H1 (cell line): ENCODE measurements around the gene ASTL. TPM values are rescaled to one million over a fixed set of nuclear protein-coding genes. Genes with fewer than 3 reads are reported as not detected.
A peak's percentile ranks its signal among the peaks of the same experiment; 100 is the strongest.

Experiments used
- CTCF ChIA-PET: fragments of 300-600 bp; sonication (Branson Sonifier 250); formaldehyde crosslinking; loops from one replicate; lab custom pipeline; 2021; ENCODE audit not compliant: partially characterized antibody; lab: Charles Lee
- POLR2A ChIA-PET: fragments of 300-600 bp; sonication (Branson Sonifier 250); formaldehyde crosslinking; loops from one replicate; lab custom pipeline; 2021; ENCODE audit warnings: inconsistent platforms; ENCODE audit not compliant: partially characterized antibody; lab: Charles Lee
- DNase-seq, 2 experiments: peaks; one replicate each; pipeline versions ENCODE4 v3.0.0 to v3.0.0-alpha.2; 2010 to 2022; ENCODE audit warnings: low spot score in 2 of 2, low read depth in 1 of 2, mixed read lengths in 1 of 2
- FAIRE-seq: peaks from 2 replicates; lab custom pipeline; 2011; peaks lifted over from hg19 to GRCh38; lab: Jason Lieb, UNC
- H2AFZ ChIP-seq: 2 replicates; pipeline ENCODE4 v1.8.1; 2012; ENCODE audit warnings: low read length, inconsistent platforms
- H2AK5ac ChIP-seq: 2 replicates; pipeline ENCODE4 v1.6.1; 2013; ENCODE audit warnings: low read depth, low read length
- H2BK120ac ChIP-seq: replicated peaks from 2 replicates; pipeline ENCODE3; 2013; ENCODE audit warnings: low read depth, low read length, inconsistent platforms
- H2BK12ac ChIP-seq: 2 replicates; pipeline ENCODE4 v1.6.1; 2013; ENCODE audit warnings: low read depth, low read length
- H2BK15ac ChIP-seq: 2 replicates; pipeline ENCODE4 v1.6.1; 2013; ENCODE audit warnings: low read length
- H2BK20ac ChIP-seq: 2 replicates; pipeline ENCODE4 v1.6.1; 2013; ENCODE audit warnings: low read length
- H2BK5ac ChIP-seq: 2 replicates; pipeline ENCODE4 v1.6.1; 2013; ENCODE audit warnings: low read depth, low read length
- H3K14ac ChIP-seq: 2 replicates; pipeline ENCODE4 v1.6.1; 2013; ENCODE audit warnings: inconsistent platforms; ENCODE audit not compliant: insufficient read length
- H3K18ac ChIP-seq: 2 replicates; pipeline ENCODE4 v1.6.1; 2013; ENCODE audit warnings: low read length; ENCODE audit errors: extremely low read depth
- H3K23ac ChIP-seq: 2 replicates; pipeline ENCODE4 v1.6.1; 2013; ENCODE audit warnings: inconsistent platforms; ENCODE audit not compliant: insufficient read length
- H3K23me2 ChIP-seq: 2 replicates; pipeline ENCODE4 v1.6.1; 2013; ENCODE audit warnings: low read depth, low read length
- H3K27ac ChIP-seq: 2 replicates; pipeline ENCODE4 v1.6.1; 2011; ENCODE audit warnings: low read depth, low read length, inconsistent platforms
- H3K27me3 ChIP-seq, 4 experiments: replicated peaks in 1 of 4; 1 replicate in 1 of 4; 2 replicates in 3 of 4; pipeline versions ENCODE4 v1.6.1 to v1.8.1; 2011 to 2013; ENCODE audit warnings: low read length in 3 of 4, mild to moderate bottlenecking in 3 of 4, inconsistent platforms in 2 of 4, mixed read lengths in 2 of 4, moderate library complexity in 1 of 4; ENCODE audit not compliant: control insufficient read depth in 3 of 4, insufficient read depth in 3 of 4; ENCODE audit errors: extremely low read depth in 1 of 4
- H3K36me3 ChIP-seq, 4 experiments: 2 replicates each; pipeline versions ENCODE4 v1.6.1 to v1.8.1; 2011 to 2013; ENCODE audit warnings: mild to moderate bottlenecking in 4 of 4, low read length in 3 of 4, moderate library complexity in 2 of 4, control low read depth in 1 of 4, inconsistent platforms in 1 of 4; ENCODE audit not compliant: insufficient read depth in 4 of 4, control insufficient read depth in 2 of 4
- H3K4ac ChIP-seq: replicated peaks from 2 replicates; pipeline ENCODE3; 2013; ENCODE audit warnings: low read length, low read depth, mixed read lengths, inconsistent platforms; ENCODE audit not compliant: insufficient read length
- H3K4me1 ChIP-seq, 4 experiments: replicated peaks in 1 of 4; 1 replicate in 1 of 4; 2 replicates in 3 of 4; pipeline versions ENCODE4 v1.6.1 to v1.8.1; 2011 to 2013; ENCODE audit warnings: low read length in 3 of 4, inconsistent platforms in 2 of 4, mixed read lengths in 1 of 4; ENCODE audit not compliant: insufficient read depth in 4 of 4, control insufficient read depth in 3 of 4
- H3K4me2 ChIP-seq, 2 experiments: 2 replicates each; pipeline versions ENCODE4 v1.6.1 to v1.8.1; 2011 to 2013; ENCODE audit warnings: low read depth in 2 of 2, low read length in 2 of 2, control low read depth in 1 of 2, inconsistent platforms in 1 of 2, mild to moderate bottlenecking in 1 of 2; ENCODE audit not compliant: insufficient read depth in 1 of 2
- H3K4me3 ChIP-seq, 4 experiments: fragments of 200-600, 300-600 bp in 1 of 4; sonication (generic), shearing (Covaris generic), sonication (Bioruptor Twin) in 1 of 4; 2 replicates each; pipeline versions ENCODE4 v1.5.1 to v1.8.1; 2011 to 2016; ENCODE audit warnings: low read length in 4 of 4, low read depth in 3 of 4, control low read depth in 2 of 4, inconsistent platforms in 2 of 4, mild to moderate bottlenecking in 2 of 4, mixed read lengths in 1 of 4, moderate library complexity in 1 of 4; ENCODE audit not compliant: insufficient read depth in 2 of 4; ENCODE audit errors: extremely low read depth in 1 of 4
- H3K56ac ChIP-seq: replicated peaks from 2 replicates; pipeline ENCODE3; 2013; ENCODE audit warnings: low read depth, mild to moderate bottlenecking, mixed read lengths, low read length, inconsistent platforms; ENCODE audit not compliant: insufficient read length
- H3K79me1 ChIP-seq: 2 replicates; pipeline ENCODE4 v1.6.1; 2013; ENCODE audit warnings: low read depth, low read length, control low read depth
- H3K79me2 ChIP-seq, 2 experiments: 2 replicates each; pipeline versions ENCODE4 v1.6.1 to v1.8.1; 2012 to 2013; ENCODE audit warnings: low read length in 2 of 2, mild to moderate bottlenecking in 2 of 2, inconsistent platforms in 1 of 2; ENCODE audit not compliant: insufficient read depth in 2 of 2, control insufficient read depth in 1 of 2
- H3K9ac ChIP-seq, 4 experiments: replicated peaks in 1 of 4; 1 replicate in 1 of 4; 2 replicates in 3 of 4; pipeline versions ENCODE4 v1.6.1 to v1.8.1; 2011 to 2013; ENCODE audit warnings: low read depth in 3 of 4, low read length in 3 of 4, control low read depth in 2 of 4, mild to moderate bottlenecking in 2 of 4, moderate library complexity in 2 of 4, inconsistent platforms in 1 of 4; ENCODE audit errors: extremely low read depth in 1 of 4
- H3K9me3 ChIP-seq, 2 experiments: 2 replicates each; pipeline versions ENCODE4 v1.6.1 to v1.8.1; 2012 to 2013; ENCODE audit warnings: mild to moderate bottlenecking in 2 of 2, moderate library complexity in 2 of 2, control low read depth in 1 of 2, inconsistent platforms in 1 of 2, low read depth in 1 of 2, low read length in 1 of 2, mixed read lengths in 1 of 2; ENCODE audit not compliant: insufficient read depth in 2 of 2
- H4K20me1 ChIP-seq, 2 experiments: replicated peaks in 1 of 2; 2 replicates each; pipeline versions ENCODE3 to v1.8.1; 2011 to 2013; ENCODE audit warnings: inconsistent platforms in 2 of 2, low read length in 2 of 2, mild to moderate bottlenecking in 1 of 2; ENCODE audit not compliant: insufficient read depth in 2 of 2, control insufficient read depth in 1 of 2
- H4K5ac ChIP-seq: 2 replicates; pipeline ENCODE4 v1.6.1; 2013; ENCODE audit warnings: low read length, low read depth, mixed read lengths, inconsistent platforms; ENCODE audit not compliant: insufficient read length
- H4K8ac ChIP-seq: 2 replicates; pipeline ENCODE4 v1.8.0; 2013; ENCODE audit warnings: mild to moderate bottlenecking, moderate library complexity, low read length, inconsistent platforms; ENCODE audit not compliant: insufficient read depth; ENCODE audit errors: extremely low read depth
- H4K91ac ChIP-seq: replicated peaks from 2 replicates; pipeline ENCODE3; 2013; ENCODE audit warnings: low read length, mixed read lengths, inconsistent platforms; ENCODE audit not compliant: insufficient read length
- BRCA1 ChIP-seq: IDR thresholded peaks from 2 replicates; pipeline ENCODE4 v1.6.1; 2012; ENCODE audit warnings: low read depth, low read length, improper control_type of control experiment
- RAD21 ChIP-seq, 2 experiments: IDR thresholded peaks in 1 of 2; conservative IDR thresholded peaks in 1 of 2; 2 replicates each; pipeline ENCODE4 v1.6.1; 2011; ENCODE audit warnings: low read depth in 2 of 2, low read length in 2 of 2, improper control_type of control experiment in 1 of 2, inconsistent platforms in 1 of 2, mild to moderate bottlenecking in 1 of 2, moderate library complexity in 1 of 2
- YY1 ChIP-seq: IDR thresholded peaks from 2 replicates; pipeline ENCODE4 v1.6.1; 2011; ENCODE audit warnings: low read depth, mild to moderate bottlenecking, low read length
- WGBS, 2 experiments: shearing (Covaris generic) in 1 of 2; methylation state at CpG; one replicate each; pipeline versions ENCODE4 v1.1.6 to v1.1.7; 2013 to 2015; ENCODE audit warnings: low lambda C conversion rate in 2 of 2, mixed read lengths in 2 of 2, inconsistent platforms in 1 of 2, low coverage in 1 of 2, missing lambda C conversion rate in 1 of 2; ENCODE audit not compliant: insufficient replicate concordance in 2 of 2, insufficient coverage in 1 of 2, insufficient read length in 1 of 2; ENCODE audit errors: extremely low coverage in 1 of 2, missing lambda C conversion rate in 1 of 2; 5-methylcytosine and 5-hydroxymethylcytosine counted together
- polyA plus RNA-seq, 7 experiments: library from polyadenylated mRNA; depleted of rRNA in 3 of 7; stranded (reverse) in 5 of 7; unstranded in 2 of 7; fragments of >200 nt in 5 of 7; fragments of 200-250 nt in 2 of 7; gene quantifications; 1 replicate in 5 of 7; 2 replicates in 1 of 7; 4 replicates in 1 of 7; pipeline versions ENCODE4 v1.2.1 to v1.2.3, GENCODE V29; 2011 to 2013; ENCODE audit warnings: missing spikeins in 2 of 7, mixed read lengths in 2 of 7
- total RNA-seq: library from RNA; stranded (reverse); fragmentation: NEBNext Ultra II Directional; extraction: Animal tissue kit (Norgen Biotek cat#: 25700); gene quantifications from 2 replicates; pipeline ENCODE4 v1.2.1, GENCODE V29; 2021

ASTL gene
- total and polyA plus RNA-seq, 2 of the 8 experiments (the other 6 are each of a cell fraction or from before 2014, with no cell fraction given) = 0.60 to 1.4 TPM

GRCh38 chr2:96097951-96098823 lies 40.1 kb downstream of the ASTL start:
- Histone ChIP-seq H4K8ac (no peak overlapping the region), H3K18ac (no peak overlapping the region), H4K5ac (no peak overlapping the region), H4K91ac (no peak overlapping the region), H3K9ac (no peak overlapping the region), H3K9me3 (no peaks in the 10 kb centered on the region), H2BK20ac (no peak overlapping the region), H3K56ac (no peak overlapping the region), H2AK5ac (no peak overlapping the region), H3K4me2 (no peak overlapping the region), H3K4me3 (no peak overlapping the region), H3K27me3 (no peaks in the 10 kb centered on the region), H2BK15ac (no peak overlapping the region), H2BK12ac (0 out of 2 replicates have a peak overlapping the region, but pooled peaks have one; percentile 84), H3K23ac (no peak overlapping the region), H4K20me1 (no peaks in the 10 kb centered on the region), H2BK5ac (no peak overlapping the region), H3K79me1 (no peaks in the 10 kb centered on the region), H3K27ac (no peak overlapping the region), H3K36me3 (no peaks in the 10 kb centered on the region), H3K14ac (no peak overlapping the region), H2BK120ac (no peak overlapping the region), H3K4me1 (peaks cover 0 to 7% (median 3%) of the 10 kb centered on the region in 4 experiments; a peak in 4 of 7 replicates), H3K23me2 (no peaks in the 10 kb centered on the region; the same call in 1 of the 2 replicates), H3K4ac (no peak overlapping the region), H2AFZ (no peak overlapping the region), H3K79me2 (no peaks in the 10 kb centered on the region)
- FAIRE-seq (no peak), DNase-seq (peak in 1 of 2 experiments; percentile 41)
- WGBS, 2 experiments = 86% methylated on average over 7 of the region's 7 CpGs; no CpG with 5 or more reads in 1 of the 2 experiments
- ChIA-PET POLR2A (interaction anchor here (0.7 to 1.3 kb wide), 3 partner anchors 10 to 33 kb away, joined by 3 to 9 read pairs (median 3); no protein-coding TSS in a partner anchor), CTCF (interaction anchor here (0.6 to 4.1 kb wide), 8 partner anchors 13 to 164 kb away, joined by 3 to 18 read pairs (median 3); partner anchors contain the start of gene ASTL)
- no peak for TF ChIP-seq BRCA1
- peak in 1 of 2 experiments; percentile 21; a peak in 1 of 4 replicates for TF ChIP-seq RAD21 (IDR thresholded peaks at IDR 0.05 in 1 of 2, conservative IDR thresholded peaks at IDR 0.05 in 1 of 2; ENCODE audit: low read depth in 2 of 2, low read length in 2 of 2)
- TF ChIP-seq YY1 = no peak
